Measurements from ENCODE around the gene GTPBP3. TPM values are rescaled to one million over a fixed set of nuclear protein-coding genes. Genes with fewer than 3 reads are reported as not detected.
A peak's percentile ranks its signal among the peaks of the same experiment; 100 is the strongest.

The GTPBP3 gene
- total and polyA plus RNA-seq, 2 of the 13 experiments (the other 11 are each of a cell fraction or from before 2014, with no cell fraction given): 17.5 to 30.0 TPM

GRCh38 chr19:17332677-17333581 lies 4.4 kb upstream of the GTPBP3 start (continued):
- TF ChIP-seq HNF1B (CRISPR knock-in tag; IDR thresholded peaks at IDR 0.05) (no peak), NR2F1 (CRISPR knock-in tag; IDR thresholded peaks at IDR 0.05) (no peak), ZNF879 (CRISPR knock-in tag; IDR thresholded peaks at IDR 0.05) (no peak), IRX3 (CRISPR knock-in tag; IDR thresholded peaks at IDR 0.05; ENCODE audit: borderline replicate concordance, low read depth) (no peak), ARNT (IDR thresholded peaks at IDR 0.05) (no peak), RBM22 (optimal IDR thresholded peaks at IDR 0.05; ENCODE audit: low read length) (no peak), SNAPC2 (CRISPR knock-in tag; IDR thresholded peaks at IDR 0.05) (no peak), ZNF205 (CRISPR knock-in tag; IDR thresholded peaks at IDR 0.05) (no peak), ZFP1 (CRISPR knock-in tag; IDR thresholded peaks at IDR 0.05) (no peak), ZNF12 (CRISPR knock-in tag; IDR thresholded peaks at IDR 0.05) (no peak), ZNF235 (CRISPR knock-in tag; IDR thresholded peaks at IDR 0.05; ENCODE audit: borderline replicate concordance) (no peak), ATM (IDR thresholded peaks at IDR 0.05; ENCODE audit: borderline replicate concordance) (no peak), ZNF672 (CRISPR knock-in tag; IDR thresholded peaks at IDR 0.05) (no peak), FOXM1 (CRISPR knock-in tag; IDR thresholded peaks at IDR 0.05) (no peak), ZC3H13 (CRISPR knock-in tag; IDR thresholded peaks at IDR 0.05) (0 out of 2 replicates have a peak, but pooled peaks have one; percentile 39), ZNF343 (CRISPR knock-in tag; IDR thresholded peaks at IDR 0.05) (no peak), TBP (CRISPR knock-in tag; IDR thresholded peaks at IDR 0.05) (no peak), ZNF317 (CRISPR knock-in tag; IDR thresholded peaks at IDR 0.05) (no peak), NFYC (CRISPR knock-in tag; IDR thresholded peaks at IDR 0.05) (peak; percentile 82), PAX8 (CRISPR knock-in tag; IDR thresholded peaks at IDR 0.05; ENCODE audit: borderline replicate concordance) (no peak), ZFP90 (CRISPR knock-in tag; IDR thresholded peaks at IDR 0.05; ENCODE audit: borderline replicate concordance) (no peak), CC2D1A (CRISPR knock-in tag; IDR thresholded peaks at IDR 0.05) (no peak), YEATS2 (CRISPR knock-in tag; IDR thresholded peaks at IDR 0.05; ENCODE audit: borderline replicate concordance) (no peak)
- TF ChIP-seq, protein P1, sequence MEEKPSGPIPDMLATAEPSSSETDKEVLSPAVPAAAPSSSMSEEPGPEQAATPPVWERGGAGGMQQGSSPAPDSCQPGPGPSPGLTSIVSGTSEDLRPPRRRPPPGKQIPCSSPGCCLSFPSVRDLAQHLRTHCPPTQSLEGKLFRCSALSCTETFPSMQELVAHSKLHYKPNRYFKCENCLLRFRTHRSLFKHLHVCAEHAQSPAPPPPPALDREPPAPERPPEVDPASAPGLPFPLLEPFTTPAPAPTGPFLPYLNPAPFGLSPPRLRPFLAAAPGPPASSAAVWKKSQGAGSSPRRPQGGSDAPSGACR (CRISPR knock-in tag; IDR thresholded peaks at IDR 0.05): no peak
- TF ChIP-seq, protein P2, sequence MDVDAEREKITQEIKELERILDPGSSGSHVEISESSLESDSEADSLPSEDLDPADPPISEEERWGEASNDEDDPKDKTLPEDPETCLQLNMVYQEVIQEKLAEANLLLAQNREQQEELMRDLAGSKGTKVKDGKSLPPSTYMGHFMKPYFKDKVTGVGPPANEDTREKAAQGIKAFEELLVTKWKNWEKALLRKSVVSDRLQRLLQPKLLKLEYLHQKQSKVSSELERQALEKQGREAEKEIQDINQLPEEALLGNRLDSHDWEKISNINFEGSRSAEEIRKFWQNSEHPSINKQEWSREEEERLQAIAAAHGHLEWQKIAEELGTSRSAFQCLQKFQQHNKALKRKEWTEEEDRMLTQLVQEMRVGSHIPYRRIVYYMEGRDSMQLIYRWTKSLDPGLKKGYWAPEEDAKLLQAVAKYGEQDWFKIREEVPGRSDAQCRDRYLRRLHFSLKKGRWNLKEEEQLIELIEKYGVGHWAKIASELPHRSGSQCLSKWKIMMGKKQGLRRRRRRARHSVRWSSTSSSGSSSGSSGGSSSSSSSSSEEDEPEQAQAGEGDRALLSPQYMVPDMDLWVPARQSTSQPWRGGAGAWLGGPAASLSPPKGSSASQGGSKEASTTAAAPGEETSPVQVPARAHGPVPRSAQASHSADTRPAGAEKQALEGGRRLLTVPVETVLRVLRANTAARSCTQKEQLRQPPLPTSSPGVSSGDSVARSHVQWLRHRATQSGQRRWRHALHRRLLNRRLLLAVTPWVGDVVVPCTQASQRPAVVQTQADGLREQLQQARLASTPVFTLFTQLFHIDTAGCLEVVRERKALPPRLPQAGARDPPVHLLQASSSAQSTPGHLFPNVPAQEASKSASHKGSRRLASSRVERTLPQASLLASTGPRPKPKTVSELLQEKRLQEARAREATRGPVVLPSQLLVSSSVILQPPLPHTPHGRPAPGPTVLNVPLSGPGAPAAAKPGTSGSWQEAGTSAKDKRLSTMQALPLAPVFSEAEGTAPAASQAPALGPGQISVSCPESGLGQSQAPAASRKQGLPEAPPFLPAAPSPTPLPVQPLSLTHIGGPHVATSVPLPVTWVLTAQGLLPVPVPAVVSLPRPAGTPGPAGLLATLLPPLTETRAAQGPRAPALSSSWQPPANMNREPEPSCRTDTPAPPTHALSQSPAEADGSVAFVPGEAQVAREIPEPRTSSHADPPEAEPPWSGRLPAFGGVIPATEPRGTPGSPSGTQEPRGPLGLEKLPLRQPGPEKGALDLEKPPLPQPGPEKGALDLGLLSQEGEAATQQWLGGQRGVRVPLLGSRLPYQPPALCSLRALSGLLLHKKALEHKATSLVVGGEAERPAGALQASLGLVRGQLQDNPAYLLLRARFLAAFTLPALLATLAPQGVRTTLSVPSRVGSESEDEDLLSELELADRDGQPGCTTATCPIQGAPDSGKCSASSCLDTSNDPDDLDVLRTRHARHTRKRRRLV (CRISPR knock-in tag; IDR thresholded peaks at IDR 0.05): no peak
